HUDEP-2 (cell line): ENCODE data around the gene AGAP2.

Experiments
- DNase-seq, 76 experiments: peaks; one replicate each; lab custom pipeline; 2025; ENCODE audit not compliant: unreplicated experiment in 76 of 76; lab: John Stamatoyannopoulos, UW

The AGAP2 gene

DNA sequence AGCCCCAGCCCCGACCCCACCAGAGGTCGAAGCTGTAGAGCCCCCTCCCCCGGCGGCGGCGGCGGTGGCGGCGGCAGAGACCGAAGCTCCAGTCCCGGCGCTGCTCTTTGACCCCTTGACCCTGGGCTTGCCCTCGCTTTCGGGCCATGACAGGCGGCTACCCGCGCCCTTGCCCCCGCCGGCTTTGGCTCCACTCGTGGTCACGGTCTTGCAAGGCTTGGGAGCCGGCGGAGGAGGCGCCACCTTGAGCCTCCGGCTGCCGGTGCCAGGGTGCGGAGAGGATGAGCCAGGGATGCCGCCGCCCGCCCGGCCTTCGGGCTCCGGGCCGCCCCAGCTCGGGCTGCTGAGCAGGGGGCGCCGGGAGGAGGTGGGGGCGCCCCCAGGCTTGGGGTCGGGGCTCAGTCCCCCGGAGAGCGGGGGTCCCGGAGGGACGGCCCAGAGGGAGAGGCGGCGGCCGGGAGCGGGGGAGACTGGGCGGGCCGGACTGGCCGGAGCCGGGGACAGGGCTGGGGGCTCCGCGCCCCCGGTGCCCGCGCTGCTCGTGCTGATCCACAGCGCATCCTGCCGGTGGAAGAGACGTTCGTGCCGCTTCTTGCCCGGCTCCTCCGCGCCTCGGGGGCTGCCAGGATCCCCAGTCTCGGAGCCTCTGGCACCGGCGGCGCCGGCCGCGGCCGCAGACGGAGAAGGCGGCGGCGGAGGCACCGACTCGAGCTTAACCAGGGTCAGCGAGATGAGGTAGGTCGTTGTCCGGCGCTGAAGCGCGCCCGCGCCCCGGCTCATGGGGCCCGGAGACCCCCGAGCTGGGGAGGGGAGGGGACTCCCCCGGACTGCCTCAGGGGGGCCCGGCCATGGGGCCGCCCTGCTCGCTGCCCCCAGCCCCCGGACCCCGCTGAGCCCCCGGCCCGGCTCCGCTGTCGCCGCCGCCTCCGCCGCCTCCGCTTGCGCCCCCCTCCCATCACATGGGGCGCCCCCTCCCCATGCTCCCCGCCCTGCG is 778 bp downstream of the AGAP2 start:
- no peak for DNase-seq

DNA sequence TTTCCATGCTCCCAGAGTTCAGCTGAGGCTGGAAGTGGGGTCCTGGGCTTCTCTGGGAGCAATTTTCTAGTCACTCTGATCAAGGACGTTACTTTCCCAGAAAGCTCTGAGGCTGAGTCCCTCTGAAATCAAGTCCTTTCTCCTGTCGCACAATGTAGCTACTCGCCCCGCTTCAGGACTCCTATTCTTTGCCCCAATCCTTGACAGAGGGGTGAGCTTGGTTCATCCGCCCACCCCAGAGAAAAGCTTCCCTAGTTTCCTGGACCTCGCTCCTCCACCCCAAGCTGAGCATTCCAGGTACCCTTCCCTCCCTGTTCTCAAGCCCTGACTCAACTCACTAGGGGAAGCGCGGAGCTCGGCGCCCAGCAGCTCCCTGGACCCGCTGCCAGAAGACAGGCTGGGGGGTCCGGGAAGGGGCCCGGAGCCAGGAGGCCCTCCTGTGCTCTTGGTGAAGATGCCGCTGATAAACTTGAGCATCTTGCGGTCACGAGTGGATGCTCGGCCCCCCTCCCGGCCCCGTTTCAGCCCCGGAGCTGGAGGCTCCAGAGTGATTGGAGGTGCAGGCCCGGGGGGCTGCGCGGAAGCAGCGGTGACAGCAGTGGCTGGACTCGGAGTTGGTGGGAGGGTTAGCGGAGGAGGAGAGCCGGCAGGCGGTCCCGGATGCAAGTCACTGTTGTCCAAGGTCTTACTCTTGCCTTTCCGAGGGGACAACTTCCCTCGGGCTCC is 1.6 kb downstream of the AGAP2 start:
- DNase-seq = no peak

DNA sequence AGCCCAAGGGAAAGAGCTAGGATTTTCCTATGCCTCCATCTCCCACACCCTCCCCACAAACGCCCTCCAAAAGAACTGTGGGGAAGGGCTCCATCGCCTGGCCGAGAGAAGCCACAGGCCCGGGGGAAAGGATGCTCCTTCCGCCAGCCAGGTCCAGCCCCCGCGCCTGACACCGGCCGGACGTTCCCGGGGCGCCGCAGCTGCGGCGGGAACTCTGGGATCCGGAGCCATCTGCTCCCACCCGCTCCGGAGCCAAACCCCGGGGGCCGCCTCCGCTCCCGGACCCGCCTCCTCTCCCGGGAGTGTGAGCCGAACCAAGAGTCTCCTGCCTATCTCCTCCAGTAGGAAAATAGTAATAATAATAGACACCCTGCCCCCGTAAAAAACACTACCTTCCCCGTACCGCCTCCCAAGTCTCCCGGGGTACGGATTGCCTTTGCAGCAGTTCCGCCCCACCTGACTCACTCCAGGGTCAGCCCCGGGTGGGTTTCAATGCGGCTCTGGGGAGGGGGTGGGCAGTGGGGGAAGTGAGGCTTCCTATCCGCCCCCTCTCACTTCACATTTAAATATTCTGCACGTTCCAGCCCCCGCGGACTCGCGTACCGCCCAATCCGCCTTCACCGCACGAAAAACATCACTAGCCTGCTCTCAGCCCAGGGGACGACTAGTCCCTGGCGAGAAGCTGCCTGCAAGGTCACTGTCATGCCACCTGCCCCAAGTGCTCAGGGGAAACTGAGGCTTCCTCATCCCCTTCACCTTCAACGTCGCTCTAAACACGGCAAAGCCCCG is 2.4 kb downstream of the AGAP2 start:
- DNase-seq = no peak

DNA sequence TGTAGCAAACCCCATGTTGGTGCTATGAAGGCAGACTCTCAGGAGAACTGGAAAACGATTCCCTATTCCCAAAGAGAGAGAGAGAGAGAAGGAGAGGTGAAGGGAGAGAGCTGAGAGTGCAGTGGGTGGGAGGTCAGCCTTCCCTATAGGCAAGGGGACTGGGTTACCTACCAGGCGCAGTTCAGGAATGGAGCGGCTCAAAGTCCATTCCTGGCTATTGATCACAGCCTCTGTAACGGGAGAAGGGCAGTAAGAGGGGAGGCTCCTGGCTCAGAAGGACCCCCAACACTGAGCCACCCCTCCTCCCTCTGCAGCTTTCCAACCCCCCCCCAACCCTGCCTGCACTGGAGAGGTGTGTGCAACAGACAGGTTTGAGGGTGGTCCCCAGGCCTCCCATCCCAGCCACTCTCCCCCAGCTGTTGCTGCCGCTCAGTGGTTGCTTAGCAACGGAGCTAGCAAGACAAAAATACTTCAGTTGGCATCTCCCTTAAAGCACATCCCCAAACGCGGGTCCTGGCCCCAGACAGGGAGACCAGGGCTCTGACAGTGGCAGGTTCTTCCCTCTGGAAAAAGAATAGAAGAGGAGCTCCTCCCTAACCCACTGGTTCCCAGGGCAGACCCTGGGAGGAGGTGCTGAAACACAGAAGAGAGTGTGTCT is 3.2 kb downstream of the AGAP2 start:
- DNase-seq = no peak

DNA sequence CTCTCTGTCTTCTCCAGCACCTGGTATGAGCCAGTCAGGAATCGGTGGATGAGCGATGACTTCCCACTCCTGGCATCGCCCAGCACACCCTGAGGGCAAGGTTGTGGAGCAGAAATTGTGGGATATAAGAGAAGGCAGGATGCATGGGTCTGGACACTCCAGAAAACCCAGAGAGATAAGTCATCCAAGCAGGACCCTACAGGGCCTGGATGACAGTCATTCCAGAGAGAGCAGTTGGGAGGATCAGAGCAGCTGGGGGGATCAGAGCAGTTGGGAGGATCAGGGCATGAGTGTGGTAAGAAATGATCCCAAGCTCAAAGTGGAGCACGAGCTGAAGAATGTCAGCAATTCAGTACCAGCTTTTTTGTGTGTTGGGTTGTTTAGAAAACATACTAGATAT is 4.0 kb downstream of the AGAP2 start:
- no peak for DNase-seq

DNA sequence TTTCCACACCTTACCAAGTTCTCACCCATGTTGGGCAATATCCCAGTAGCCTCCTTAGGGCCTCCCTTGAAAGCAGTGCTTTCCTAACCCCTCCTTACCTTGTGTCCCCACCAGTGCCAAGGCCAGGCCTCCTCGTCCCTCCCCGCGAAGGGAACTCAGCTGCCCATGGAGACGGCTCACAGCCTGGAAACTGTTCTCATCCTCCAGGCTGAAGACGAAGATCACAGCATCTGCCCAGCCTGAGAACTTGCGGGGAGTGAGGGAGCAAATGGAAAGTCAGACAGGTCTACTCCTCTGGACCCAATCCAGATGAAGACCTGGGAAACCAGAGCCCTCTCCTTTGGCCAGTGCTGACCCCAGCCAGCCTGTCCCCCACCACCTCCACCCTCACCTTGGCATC is 4.6 kb downstream of the AGAP2 start:
- no peak for DNase-seq

DNA sequence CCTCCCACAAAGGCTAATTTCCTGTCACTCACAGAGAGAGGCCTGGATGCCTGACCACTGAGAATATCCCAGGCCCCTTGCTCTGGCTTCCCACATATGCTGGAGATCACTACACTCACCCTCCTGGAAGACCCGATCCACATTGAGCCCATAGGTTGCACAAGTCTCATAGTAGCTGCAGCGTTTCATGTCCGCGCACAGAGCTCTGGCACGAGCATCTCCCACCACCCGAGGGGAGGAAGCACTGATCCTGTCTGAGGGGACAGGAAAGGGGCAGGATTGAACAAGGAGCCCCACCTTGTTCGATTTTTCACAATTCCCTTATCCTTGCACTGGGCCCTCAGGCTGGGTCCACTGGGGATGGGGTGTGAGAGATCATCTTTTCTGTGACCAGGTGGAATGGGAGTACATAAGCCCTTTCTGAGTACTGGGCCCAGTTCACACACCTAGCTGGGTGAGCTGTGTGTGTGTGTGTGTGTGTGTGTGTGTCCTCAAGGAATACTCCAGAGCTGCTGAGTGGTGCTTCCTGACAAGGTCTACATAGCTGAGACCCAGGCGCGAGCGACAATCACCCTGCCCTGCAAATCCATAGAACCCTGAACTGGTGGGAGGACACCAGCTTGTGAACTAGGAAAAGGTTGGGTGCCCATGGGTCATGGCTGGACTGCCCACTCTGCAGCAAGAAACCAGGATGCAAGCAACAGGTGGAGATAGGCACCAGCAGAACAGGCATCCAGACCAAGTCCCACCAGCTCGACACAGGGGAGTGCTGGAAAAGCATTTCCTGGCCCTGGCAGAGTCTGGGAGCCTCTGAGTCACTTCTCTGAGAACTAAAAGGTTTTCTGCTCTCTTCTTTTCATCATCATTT is 5.6 kb downstream of the AGAP2 start:
- no peak for DNase-seq

DNA sequence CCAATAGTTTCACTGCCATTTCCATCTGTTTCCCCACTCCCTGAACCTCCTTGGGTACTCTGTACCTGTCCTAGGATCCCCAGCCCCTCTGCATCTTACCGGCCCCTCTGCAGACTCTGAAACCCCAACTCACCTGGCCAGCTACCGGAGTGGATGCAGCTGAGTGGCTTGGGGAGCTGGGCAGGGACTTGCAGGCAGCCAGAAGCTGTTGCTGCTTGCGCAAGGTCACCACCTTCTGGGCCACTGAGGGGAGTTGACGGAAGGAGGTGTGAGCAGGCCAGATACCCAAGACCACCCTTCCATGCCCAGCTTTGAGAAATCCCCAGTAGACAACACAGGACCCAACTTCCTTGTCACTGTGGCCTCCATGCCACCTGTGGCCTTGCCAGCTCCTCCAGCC is 6.3 kb downstream of the AGAP2 start:
- no peak for DNase-seq

DNA sequence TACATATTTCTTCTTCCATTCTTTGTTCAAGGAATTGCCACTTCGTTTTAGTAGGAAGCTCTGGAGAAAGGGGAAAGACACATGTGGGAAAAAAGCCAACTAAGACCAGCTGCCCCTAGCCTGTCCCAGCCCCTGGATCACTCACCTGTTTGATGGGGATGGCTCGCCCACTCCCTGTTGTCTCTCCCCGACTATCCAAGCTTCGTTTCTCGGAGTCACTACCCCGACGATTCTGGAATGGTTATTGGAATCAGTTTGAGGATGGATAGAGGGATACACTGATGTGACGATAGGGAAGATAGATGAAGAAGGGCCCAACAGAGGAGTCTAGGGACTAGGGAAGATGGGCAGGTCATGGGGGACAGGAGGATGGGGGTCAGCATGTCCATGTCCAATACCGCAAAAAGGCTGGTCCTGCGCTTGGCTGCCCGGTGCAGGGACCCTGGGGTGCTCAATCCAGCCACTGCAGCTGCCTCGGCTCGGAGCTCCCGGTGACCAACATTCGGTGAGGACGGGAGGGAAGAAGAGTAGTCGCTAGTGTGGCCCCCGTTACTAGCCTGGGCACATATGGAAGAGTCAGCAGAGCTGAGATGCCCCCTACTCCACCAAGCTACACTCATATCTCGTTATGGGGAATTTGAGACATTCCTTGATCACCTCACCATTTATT is 7.0 kb downstream of the AGAP2 start:
- DNase-seq = no peak

DNA sequence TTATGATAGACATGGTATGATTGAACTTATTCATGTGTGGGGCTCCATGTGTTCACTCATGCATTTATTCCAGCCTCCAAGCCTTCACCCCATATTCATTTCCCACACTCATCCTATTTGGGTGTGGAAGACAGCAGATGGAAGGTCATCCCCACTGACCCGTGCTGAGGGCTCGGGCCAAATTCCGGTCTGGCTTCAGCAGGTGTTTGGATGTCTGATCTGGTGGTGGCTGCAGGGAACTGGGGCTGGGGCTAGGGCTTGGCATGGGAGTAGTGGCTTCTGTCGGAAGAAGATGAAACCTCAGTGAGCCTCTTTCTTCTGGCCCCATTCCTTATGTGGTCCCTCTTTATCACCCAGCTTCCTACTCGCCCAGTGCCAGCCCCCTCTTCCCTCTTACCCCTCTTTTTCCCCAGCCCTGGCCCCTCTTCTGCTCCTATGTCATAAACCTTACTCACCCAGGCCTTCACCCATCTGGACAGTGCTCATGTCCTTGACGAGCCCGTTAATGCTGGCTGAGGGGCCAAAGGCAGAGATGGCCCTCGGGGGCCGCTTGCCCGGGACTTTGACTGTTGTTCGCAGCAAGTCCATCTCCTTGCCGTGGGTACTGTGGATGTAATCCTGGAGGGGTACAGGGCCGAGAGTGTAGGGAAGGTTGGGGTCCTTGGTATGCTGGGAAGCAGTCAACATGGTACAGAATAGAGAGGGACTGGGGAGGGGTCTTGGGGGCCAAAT is 8.0 kb downstream of the AGAP2 start:
- DNase-seq = no peak

DNA sequence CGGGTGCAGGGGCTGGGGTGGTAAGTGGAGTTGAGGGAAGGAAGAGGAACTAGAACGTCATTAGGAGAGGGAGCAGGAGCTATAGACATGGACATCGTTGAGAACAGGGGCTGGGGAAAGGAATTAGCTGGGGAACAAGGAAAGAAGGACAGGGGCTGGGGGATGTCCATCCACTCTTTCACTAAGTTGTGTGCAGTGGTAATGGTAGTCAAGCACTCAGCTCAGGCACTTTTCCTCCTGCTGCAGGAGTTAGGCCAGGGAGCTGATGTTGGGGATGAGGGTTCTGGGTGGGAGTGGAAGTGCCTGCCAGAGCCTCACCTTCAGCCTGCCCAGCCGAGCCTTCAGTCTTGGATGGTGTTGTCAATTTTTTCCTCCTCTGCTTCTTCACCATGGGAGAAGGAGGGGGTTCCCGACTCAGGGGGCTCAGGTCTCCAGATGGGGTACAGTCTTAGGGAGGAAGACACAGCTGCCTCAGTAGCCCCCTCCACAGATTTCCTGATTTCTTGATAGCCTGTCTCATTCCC is 9.2 kb downstream of the AGAP2 start:
- DNase-seq = no peak

DNA sequence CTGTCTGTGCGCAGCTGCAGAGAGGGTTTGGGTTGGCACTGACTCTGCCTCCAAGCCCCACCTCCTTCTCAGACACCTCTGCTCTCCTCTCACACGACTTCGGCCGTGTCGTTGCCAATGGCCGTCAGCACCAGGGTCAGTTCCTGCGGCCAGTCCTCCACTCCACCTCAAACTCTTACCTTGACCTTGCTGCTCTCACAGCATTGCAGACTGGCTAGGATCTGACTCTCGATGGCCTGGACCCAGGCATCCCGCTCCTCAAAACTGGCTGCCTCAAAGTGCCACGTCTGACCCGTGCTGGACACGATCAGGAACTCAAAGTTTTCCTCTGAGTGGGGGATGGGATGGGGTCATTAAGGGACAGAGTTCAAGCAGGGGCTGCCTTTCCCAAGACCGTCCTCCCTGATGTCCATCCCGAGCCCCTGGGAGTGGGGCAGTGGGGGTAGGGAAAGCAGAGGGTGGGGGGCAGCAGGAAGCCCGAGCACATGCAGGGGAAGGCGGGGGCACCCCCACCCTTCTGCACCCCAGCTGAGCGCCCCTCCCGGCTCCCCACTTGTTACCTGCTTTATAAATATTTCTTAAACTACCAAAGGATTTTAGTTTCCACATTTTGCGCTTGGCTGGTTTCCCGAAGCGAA is 10.7 kb downstream of the AGAP2 start:
- no peak for DNase-seq

DNA sequence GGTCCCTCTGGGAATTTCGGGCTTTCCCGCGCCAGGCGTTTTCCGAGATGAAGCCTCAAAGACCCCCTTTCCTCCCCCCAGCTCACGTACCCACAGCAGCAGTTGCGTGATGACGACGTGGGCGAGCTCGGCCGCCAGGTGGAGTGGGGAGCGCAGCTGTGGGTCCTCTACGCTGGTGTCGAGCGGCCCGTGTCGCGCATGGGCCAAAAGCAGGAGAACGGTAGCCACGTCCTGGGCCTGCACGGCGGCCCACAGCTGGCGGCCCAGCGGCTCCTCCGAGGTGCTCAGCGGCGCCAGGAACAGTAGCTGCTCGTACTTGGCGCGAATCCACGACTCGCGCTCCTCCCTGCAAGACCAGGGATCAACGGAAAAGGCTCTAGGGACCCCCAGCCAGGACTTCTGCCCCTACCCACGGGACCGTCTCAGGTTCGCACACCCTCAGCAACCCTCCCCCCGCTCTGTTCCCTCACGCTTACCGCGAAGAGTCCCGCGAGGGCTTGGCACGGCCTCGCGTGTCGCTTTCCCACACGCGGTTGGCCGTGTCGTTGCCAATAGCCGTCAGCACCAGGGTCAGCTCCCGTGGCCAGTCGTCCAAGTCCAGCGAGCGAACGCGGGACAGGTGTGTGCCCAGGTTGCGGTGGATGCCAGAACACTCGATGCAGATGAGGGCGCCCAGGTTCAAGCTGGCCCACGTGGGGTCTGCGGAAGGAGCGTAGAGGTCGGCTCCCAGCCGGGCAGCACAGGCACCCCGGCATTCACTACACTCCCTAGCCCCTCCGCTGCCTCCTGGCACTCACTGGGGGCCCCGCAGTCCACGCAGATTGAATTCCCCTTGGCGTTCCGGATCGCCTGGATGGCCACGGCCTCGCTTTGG is 11.4 kb downstream of the AGAP2 start:
- no peak for DNase-seq

DNA sequence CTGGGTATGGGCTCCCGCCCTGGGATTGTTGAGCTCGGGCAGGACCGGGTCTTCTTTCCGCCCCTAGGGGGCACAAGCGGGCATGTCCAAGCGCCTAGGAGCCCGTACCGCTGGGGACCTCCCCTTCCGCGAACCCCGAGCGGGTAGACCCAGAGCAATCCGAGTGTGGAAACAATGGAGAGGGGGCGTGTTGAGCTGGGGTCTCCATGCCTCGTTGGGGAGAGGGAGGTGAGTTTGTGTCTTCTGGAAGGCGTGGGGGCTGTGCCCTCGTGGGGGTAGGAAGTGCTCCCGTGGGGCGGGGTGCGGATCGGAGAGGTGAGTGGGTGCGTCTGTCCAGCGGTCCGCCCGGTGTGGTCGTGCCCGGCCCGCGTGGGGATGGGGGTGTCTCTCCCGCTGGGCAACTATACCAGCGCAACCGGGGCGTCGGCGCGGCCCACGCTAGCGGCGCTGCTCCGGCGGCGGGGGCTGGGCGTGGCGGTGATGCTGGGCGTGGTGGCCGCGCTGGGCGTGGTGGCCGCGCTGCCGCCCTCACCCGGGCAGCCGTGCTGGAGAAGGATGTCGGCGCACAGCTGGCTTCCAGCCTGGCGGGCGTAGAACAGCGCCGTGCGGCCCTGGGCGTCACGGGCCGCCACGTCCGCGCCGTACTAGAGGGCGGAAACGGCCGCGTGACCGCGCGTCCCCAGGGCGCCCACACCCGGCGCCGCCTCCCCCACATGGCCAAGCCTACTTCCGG is 12.2 kb downstream of the AGAP2 start:
- DNase-seq = no peak

DNA sequence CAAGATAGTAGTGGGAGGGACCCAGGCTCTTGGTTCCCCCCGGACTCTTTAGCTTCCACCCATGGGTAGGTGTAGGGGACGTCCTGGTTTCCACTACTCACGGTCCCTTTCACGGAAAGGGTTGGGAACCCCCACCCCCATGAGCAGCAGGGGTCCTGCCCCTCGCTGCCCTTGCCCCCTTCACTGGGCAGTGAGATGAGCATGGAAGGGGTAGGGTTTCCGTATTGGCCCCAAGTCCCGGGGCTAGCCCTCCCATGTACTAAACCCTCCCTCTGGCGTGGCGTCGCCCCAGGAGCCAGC is 12.7 kb downstream of the AGAP2 start:
- no peak for DNase-seq

DNA sequence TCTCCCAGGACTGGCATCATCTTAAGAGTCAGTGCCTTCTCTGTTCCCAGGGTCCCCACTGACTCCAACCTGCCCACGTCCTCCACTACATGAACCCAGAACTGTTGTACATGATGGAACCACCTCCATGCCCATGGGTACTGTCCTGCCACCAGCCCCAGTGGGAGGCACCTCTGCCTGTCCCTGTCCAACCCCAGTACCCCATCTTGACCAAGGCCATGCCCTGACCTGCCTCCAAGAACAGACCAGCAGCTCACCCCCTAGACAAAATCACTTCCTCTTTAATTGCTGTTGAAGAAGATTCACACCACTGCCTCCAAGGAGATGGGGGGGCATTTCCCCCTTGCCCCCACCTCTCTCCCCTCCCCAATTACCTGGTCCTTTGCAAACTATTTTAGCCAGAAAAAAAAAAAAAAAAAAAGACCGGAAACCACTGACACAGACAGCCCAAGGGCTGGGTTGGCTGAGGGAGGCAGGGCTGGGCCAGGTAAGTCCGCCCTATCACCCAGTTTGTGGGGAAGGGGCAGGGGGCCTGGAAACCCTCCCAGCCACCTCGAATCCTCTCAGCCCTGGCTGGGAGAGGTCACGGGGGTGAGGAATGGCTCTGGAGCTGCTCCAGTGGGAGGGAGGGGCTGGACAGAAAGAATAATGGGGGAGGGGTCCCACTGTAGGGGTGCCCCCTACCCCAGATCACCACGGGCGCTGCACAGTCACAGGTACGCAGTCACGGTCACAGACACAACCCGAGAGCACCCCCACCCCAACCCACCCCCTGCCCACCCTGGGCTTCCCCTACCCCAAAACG is 13.4 kb downstream of the AGAP2 start:
- DNase-seq = no peak
